ENCODE measurements around the gene SLC9A1.
A peak's percentile ranks its signal among the peaks of the same experiment; 100 is the strongest.

Gene SLC9A1

DNA sequence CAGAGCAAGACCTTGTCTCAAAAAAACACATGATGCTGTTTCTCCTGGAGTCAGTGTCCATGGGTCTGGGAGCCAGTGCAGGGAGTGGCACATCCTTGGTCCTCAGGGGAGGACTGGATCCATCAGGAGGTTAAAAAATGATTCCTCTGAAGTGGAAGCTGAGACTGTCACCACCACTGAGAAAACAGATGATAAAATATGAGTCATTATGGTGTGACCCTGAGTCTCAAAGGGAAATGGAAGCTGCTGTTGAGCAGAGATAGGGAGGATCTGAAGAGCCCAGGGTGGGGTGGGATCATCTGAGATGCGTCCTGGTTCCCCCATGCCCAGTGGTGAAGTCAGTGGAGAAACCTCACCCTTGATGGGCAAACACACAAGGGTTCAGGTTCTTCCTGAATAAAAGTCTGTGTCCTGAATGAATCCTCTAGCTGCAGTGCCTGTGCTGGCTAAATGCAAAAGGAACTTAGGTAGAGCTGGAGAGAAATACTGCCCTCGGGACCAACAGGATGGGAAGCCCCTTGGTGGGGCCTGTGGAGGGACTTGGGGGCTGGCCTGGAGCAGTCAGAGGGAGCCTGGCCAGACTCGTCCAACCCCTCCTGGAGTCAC is 80.6 kb downstream of the SLC9A1 start:
- no peak for ATAC-seq
- TF ChIP-seq OSR1 (CRISPR knock-in tag; IDR thresholded peaks at IDR 0.05) (no peak), CSDC2 (CRISPR knock-in tag; IDR thresholded peaks at IDR 0.05) (no peak), TCF4 (CRISPR knock-in tag; IDR thresholded peaks at IDR 0.05; ENCODE audit: borderline replicate concordance) (no peak), ARNTL (CRISPR knock-in tag; IDR thresholded peaks at IDR 0.05; ENCODE audit: borderline replicate concordance, low read depth) (no peak), ZFP30 (CRISPR knock-in tag; IDR thresholded peaks at IDR 0.05) (no peak), ZNF70 (CRISPR knock-in tag; IDR thresholded peaks at IDR 0.05) (no peak)
- TF ChIP-seq, protein P1, sequence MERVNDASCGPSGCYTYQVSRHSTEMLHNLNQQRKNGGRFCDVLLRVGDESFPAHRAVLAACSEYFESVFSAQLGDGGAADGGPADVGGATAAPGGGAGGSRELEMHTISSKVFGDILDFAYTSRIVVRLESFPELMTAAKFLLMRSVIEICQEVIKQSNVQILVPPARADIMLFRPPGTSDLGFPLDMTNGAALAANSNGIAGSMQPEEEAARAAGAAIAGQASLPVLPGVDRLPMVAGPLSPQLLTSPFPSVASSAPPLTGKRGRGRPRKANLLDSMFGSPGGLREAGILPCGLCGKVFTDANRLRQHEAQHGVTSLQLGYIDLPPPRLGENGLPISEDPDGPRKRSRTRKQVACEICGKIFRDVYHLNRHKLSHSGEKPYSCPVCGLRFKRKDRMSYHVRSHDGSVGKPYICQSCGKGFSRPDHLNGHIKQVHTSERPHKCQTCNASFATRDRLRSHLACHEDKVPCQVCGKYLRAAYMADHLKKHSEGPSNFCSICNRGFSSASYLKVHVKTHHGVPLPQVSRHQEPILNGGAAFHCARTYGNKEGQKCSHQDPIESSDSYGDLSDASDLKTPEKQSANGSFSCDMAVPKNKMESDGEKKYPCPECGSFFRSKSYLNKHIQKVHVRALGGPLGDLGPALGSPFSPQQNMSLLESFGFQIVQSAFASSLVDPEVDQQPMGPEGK (CRISPR knock-in tag; IDR thresholded peaks at IDR 0.05; ENCODE audit: borderline replicate concordance), result no peak

DNA sequence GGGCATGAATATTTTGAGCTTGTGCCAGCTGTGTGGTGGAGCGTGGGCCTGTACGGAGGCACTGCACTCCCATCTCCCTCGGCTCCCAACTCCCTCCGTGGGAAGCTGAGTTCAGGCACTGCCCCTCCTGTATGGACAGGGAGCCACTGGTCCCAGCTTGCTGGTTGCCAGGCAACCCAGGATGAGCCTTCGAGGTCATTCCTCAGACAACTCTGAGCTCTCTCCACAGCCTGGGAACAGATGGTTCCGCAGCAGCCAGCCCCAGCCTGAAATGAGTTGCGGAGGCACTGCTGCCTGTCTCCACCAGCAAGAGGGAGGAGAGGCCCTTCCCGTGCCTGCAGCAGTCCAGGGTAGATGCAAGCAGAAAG is 83.9 kb downstream of the SLC9A1 start:
- TF ChIP-seq ARNTL (CRISPR knock-in tag; IDR thresholded peaks at IDR 0.05; ENCODE audit: borderline replicate concordance, low read depth) (no peak), OSR1 (CRISPR knock-in tag; IDR thresholded peaks at IDR 0.05) (no peak), ESRRG (CRISPR knock-in tag; IDR thresholded peaks at IDR 0.05) (no peak), GLIS3 (CRISPR knock-in tag; IDR thresholded peaks at IDR 0.05) (no peak), SNAI2 (CRISPR knock-in tag; IDR thresholded peaks at IDR 0.05) (no peak), ZNF70 (CRISPR knock-in tag; IDR thresholded peaks at IDR 0.05) (no peak), ZC3H10 (CRISPR knock-in tag; IDR thresholded peaks at IDR 0.05) (no peak), ZNF565 (CRISPR knock-in tag; conservative IDR thresholded peaks at IDR 0.05; ENCODE audit: low read depth) (no peak), ZFP3 (CRISPR knock-in tag; IDR thresholded peaks at IDR 0.05) (no peak), ZNF8 (CRISPR knock-in tag; IDR thresholded peaks at IDR 0.05) (no peak), ZFP30 (CRISPR knock-in tag; IDR thresholded peaks at IDR 0.05) (no peak), PPARA (CRISPR knock-in tag; IDR thresholded peaks at IDR 0.05; ENCODE audit: borderline replicate concordance) (no peak)
- TF ChIP-seq, protein P2, sequence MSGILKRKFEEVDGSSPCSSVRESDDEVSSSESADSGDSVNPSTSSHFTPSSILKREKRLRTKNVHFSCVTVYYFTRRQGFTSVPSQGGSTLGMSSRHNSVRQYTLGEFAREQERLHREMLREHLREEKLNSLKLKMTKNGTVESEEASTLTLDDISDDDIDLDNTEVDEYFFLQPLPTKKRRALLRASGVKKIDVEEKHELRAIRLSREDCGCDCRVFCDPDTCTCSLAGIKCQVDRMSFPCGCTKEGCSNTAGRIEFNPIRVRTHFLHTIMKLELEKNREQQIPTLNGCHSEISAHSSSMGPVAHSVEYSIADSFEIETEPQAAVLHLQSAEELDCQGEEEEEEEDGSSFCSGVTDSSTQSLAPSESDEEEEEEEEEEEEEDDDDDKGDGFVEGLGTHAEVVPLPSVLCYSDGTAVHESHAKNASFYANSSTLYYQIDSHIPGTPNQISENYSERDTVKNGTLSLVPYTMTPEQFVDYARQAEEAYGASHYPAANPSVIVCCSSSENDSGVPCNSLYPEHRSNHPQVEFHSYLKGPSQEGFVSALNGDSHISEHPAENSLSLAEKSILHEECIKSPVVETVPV (CRISPR knock-in tag; IDR thresholded peaks at IDR 0.05), result no peak
- TF ChIP-seq, protein P1 (CRISPR knock-in tag; IDR thresholded peaks at IDR 0.05; ENCODE audit: borderline replicate concordance), result no peak
- TF ChIP-seq, protein P3, sequence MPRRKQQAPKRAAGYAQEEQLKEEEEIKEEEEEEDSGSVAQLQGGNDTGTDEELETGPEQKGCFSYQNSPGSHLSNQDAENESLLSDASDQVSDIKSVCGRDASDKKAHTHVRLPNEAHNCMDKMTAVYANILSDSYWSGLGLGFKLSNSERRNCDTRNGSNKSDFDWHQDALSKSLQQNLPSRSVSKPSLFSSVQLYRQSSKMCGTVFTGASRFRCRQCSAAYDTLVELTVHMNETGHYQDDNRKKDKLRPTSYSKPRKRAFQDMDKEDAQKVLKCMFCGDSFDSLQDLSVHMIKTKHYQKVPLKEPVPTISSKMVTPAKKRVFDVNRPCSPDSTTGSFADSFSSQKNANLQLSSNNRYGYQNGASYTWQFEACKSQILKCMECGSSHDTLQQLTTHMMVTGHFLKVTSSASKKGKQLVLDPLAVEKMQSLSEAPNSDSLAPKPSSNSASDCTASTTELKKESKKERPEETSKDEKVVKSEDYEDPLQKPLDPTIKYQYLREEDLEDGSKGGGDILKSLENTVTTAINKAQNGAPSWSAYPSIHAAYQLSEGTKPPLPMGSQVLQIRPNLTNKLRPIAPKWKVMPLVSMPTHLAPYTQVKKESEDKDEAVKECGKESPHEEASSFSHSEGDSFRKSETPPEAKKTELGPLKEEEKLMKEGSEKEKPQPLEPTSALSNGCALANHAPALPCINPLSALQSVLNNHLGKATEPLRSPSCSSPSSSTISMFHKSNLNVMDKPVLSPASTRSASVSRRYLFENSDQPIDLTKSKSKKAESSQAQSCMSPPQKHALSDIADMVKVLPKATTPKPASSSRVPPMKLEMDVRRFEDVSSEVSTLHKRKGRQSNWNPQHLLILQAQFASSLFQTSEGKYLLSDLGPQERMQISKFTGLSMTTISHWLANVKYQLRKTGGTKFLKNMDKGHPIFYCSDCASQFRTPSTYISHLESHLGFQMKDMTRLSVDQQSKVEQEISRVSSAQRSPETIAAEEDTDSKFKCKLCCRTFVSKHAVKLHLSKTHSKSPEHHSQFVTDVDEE (CRISPR knock-in tag; IDR thresholded peaks at IDR 0.05), result no peak
- TF ChIP-seq, protein P4, sequence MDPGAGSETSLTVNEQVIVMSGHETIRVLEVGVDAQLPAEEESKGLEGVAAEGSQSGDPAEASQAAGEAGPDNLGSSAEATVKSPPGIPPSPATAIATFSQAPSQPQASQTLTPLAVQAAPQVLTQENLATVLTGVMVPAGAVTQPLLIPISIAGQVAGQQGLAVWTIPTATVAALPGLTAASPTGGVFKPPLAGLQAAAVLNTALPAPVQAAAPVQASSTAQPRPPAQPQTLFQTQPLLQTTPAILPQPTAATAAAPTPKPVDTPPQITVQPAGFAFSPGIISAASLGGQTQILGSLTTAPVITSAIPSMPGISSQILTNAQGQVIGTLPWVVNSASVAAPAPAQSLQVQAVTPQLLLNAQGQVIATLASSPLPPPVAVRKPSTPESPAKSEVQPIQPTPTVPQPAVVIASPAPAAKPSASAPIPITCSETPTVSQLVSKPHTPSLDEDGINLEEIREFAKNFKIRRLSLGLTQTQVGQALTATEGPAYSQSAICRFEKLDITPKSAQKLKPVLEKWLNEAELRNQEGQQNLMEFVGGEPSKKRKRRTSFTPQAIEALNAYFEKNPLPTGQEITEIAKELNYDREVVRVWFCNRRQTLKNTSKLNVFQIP (CRISPR knock-in tag; IDR thresholded peaks at IDR 0.05; ENCODE audit: borderline replicate concordance, low read depth), result no peak
- TF ChIP-seq, protein P5, sequence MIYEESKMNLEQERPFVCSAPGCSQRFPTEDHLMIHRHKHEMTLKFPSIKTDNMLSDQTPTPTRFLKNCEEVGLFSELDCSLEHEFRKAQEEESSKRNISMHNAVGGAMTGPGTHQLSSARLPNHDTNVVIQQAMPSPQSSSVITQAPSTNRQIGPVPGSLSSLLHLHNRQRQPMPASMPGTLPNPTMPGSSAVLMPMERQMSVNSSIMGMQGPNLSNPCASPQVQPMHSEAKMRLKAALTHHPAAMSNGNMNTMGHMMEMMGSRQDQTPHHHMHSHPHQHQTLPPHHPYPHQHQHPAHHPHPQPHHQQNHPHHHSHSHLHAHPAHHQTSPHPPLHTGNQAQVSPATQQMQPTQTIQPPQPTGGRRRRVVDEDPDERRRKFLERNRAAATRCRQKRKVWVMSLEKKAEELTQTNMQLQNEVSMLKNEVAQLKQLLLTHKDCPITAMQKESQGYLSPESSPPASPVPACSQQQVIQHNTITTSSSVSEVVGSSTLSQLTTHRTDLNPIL (CRISPR knock-in tag; IDR thresholded peaks at IDR 0.05; ENCODE audit: low read depth), result no peak
- peak; percentile 62 for ATAC-seq

Data from SK-N-SH treated with all-trans-retinoic acid at 6 μM for 48 hours (cell line).